Measurements from ENCODE around the gene AIG1.

- TF ChIP-seq POLR2AphosphoS5 (IDR thresholded peaks at IDR 0.05; ENCODE audit: borderline replicate concordance, low read depth, low read length) (no peak), EZH2 (IDR thresholded peaks at IDR 0.05) (no peak)
These were observed 309.3 kb downstream of the AIG1 start for GRCh38 chr6:143369971-143370370.

All from SK-N-MC (cell line).